22Rv1 (cell line): Measurements from ENCODE around the gene SPATC1L.
A peak's percentile ranks its signal among the peaks of the same experiment; 100 is the strongest.

Source experiments
- H3K27ac ChIP-seq: fragments of 450-650 bp; 2 replicates; pipeline ENCODE4 v1.5.1; 2017
- ZFX ChIP-seq: fragments of 450-650 bp; IDR thresholded peaks from 2 replicates; pipeline ENCODE4 v1.6.1; 2017; ENCODE audit warnings: antibody characterized with exemption, borderline replicate concordance
- TF ChIP-seq, protein P1 (sequence below): fragments of 450-650 bp; IDR thresholded peaks from 2 replicates; pipeline ENCODE4 v1.5.1; 2017; ENCODE audit warnings: mild to moderate bottlenecking

The SPATC1L gene

DNA sequence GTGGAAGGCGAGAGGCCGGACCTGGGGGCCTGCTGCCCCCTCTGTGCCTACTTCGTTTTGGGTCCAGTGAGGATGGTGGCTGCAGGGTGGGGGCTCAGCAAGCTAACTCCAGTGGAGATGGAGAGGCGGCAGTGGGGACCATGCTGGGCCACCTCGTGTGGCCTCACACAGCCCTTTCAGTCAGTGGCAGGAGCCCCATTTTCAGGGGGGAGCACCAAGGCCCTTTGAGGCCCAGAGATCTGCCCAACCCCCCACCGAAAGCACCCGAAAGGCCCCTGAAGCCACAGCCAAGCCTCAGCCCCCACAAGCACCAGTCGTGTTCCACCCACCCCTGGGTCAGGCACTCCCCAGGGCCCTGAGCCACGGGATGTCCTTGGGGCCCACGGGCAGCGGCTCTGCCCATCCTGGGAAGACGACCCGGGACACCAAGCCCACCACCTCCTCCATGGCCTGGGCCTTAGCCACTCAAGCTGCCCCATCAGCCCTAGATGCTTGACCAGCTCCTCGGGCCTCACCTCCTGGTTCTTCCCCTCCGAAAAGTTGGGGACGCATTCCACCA lies 29.2 kb downstream of the SPATC1L start:
- no peak overlapping the region for H3K27ac ChIP-seq
- no peak for TF ChIP-seq ZFX
- TF ChIP-seq, protein P1, sequence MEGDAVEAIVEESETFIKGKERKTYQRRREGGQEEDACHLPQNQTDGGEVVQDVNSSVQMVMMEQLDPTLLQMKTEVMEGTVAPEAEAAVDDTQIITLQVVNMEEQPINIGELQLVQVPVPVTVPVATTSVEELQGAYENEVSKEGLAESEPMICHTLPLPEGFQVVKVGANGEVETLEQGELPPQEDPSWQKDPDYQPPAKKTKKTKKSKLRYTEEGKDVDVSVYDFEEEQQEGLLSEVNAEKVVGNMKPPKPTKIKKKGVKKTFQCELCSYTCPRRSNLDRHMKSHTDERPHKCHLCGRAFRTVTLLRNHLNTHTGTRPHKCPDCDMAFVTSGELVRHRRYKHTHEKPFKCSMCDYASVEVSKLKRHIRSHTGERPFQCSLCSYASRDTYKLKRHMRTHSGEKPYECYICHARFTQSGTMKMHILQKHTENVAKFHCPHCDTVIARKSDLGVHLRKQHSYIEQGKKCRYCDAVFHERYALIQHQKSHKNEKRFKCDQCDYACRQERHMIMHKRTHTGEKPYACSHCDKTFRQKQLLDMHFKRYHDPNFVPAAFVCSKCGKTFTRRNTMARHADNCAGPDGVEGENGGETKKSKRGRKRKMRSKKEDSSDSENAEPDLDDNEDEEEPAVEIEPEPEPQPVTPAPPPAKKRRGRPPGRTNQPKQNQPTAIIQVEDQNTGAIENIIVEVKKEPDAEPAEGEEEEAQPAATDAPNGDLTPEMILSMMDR: no peak

DNA sequence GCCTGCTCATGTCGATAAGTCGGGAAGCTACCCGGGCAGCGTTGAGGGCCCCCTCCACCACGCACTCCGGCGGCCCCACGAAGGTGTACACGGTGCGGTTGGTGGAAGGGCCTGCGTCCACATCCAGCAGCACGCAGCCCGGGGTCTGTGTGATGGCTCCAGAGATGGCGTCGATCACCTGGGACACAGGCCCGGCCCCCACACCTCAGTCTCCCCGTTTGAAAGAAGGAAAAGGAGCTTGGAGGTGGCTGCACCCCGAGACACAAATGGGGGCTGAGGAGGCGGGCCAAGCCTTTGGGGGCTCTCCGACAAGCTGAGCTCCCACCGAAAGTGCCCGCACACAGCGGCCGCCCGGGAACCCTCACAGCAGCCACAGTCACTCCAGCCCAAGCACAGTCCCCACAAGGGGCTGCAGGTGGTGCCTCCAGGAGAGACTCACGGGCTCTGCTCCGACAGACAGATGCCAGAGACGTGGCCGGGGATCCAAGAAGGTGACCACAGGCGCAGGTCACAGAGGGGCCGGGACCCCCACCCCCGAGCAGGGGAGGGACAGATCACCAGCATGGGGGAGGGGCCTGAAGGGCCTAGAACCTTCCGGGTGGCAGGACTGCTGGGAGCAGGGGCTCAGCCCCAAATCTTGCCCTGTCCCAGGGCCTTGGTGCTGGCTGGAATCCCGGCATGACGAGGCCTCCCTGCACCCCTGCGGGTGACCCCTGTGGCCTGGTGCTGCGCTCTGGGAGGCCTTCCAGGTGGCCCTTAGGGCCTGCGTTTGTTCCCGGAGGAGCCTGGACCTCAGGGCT lies 29.9 kb downstream of the SPATC1L start:
- no peak overlapping the region for H3K27ac ChIP-seq
- TF ChIP-seq, protein P1: no peak
- TF ChIP-seq ZFX: no peak

DNA sequence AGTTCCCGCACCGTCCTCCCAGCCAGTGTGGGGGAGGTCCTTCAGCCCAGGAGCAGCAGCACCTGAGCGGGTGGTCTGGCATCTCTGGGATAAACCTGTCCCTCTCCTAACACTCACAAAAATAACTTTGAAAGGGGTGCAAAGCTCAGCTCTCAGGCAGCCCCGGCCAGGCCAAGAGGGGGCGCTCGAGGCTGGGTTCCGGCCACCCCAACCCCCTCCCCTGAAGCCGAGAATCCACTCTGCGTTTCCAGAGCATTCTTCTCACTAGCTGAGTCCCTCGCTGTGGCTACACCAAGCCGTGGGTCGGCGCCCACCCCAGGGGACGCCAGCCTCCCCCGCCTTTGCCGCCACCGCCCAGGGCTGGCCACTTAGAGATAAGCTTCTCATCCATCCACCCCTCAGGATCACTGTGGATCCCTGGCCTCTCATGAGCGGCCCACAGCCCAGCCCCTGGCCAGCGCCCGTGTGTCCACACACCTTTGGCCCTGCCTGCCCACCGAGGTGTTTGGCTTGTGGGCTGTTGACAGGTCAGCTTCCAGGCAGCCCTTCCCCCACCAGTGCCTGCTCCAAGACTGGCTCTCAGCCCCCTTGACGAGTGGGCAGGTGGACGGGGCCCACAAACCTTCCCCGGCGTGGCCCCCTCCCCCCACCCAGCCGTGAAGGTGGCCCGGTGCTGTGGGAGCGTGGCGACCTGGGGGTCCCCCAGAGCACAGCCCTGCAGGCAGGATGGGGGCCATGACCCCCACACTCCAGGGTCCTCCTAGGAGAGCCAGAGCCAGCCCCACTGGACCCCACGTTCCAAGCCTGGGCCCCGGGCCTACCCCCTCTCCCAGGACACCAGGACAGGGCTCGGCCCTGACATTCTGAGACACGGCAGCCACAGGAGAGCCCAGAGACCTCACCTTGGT lies 30.8 kb downstream of the SPATC1L start:
- H3K27ac ChIP-seq: no peak overlapping the region
- TF ChIP-seq ZFX: no peak
- TF ChIP-seq, protein P1: peak; percentile 85

DNA sequence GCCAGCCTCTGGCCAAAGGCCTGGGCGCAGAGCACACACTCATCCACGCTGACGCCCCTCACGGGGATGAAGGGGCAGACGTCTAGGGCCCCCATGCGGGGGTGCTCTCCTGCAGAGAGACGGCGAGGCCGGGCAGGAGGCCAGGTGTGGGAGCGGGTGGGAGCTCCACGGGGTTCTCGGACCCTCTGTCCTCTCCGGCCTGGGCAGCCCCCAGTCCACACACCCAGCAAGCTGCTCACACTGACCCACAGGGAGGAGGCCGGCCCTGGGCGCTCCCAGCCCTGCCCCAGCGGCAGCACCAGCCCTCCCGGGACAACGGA lies 31.4 kb downstream of the SPATC1L start:
- H3K27ac ChIP-seq: no peak overlapping the region
- TF ChIP-seq, protein P1: no peak
- no peak for TF ChIP-seq ZFX

DNA sequence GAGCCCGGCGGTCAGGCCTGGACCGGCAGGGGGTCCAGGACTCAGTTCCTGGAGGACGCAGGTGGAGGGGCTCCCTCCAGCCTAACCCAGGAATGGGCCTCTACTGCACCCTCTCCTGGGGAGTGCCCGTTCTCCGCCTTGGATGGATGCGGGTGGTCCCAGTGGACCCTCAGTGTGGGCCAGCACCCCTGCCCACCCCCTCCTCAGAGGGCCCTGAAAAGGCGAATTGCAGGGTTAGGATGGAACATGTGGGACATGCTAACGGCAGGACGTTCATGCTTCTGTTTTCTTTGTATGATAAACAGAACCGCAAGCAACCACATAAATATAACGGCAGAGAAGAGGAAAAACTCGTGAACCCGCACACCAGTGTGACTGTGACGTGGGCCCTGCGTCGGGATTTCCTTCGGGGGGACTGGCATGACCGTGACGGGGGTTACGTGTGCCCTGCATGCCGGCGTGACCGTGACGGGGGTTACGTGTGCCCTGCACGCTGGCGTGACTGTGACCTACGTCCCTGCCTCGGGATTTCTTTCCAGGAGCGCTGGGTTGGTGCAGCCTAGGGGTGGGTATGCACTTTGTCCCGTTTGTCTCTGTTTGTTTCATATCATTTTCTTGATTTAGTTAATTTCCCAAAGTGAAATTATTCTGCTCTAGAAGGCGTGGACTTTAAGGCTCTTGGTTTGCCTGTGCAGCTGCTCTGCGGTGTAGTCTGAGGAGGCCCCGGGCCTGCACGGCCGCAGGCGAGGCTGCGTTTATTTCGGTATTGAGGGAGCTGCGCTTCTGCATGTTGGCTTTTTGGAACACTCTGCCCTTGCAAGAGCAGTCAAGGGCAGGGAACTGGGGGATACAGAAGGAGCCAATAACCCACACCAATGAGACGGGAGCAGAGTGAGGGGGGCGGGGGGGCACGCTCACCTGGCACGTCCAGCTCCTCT lies 32.0 kb downstream of the SPATC1L start:
- TF ChIP-seq, protein P1: no peak
- no peak for TF ChIP-seq ZFX
- no peak overlapping the region for H3K27ac ChIP-seq

DNA sequence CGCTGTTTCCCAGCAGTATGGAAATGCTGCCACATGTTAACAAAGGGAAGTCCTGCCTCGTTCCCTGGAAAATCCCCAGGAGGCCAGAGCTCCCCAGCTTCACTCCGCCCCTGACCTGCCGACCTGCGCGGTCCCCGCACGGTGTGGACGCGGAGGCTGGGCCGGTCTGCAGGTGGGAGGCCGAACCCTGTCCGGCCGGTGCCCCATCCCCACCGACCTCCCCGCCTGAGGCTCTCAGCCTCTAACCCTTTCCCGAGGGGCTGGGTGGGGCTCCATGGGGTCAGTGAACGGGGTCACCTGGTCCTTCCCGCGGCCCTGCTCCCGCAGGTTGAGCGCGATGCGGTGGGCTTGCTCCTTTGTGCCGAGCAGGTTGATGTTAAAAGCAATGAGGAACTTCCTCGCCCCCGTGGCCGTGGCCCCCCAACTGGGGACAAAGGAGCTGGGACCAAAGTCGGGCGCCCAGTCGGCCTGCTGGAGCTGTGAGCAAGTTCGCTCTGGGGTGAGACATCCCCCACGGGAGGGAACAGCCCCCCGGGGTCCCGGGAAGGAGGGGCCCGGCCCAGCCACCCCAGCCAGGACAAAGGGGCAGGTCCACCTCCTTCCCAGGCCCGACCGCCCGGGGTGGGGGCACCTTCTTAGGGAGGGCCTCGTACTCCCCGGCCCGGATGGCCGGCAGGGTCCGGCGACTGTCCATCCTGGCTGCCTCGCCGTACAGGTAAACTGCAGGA lies 32.8 kb downstream of the SPATC1L start:
- no peak overlapping the region for H3K27ac ChIP-seq
- TF ChIP-seq, protein P1: no peak
- TF ChIP-seq ZFX: no peak
